Measurements from ENCODE around the gene NCAPG2. TPM values are rescaled to one million over a fixed set of nuclear protein-coding genes. Genes with fewer than 3 reads are reported as not detected.
A peak's percentile ranks its signal among the peaks of the same experiment; 100 is the strongest.

The NCAPG2 gene
- total and polyA plus RNA-seq, 2 of the 13 experiments (the other 11 are each of a cell fraction or from before 2014, with no cell fraction given) = 15.1 to 30.7 TPM

DNA sequence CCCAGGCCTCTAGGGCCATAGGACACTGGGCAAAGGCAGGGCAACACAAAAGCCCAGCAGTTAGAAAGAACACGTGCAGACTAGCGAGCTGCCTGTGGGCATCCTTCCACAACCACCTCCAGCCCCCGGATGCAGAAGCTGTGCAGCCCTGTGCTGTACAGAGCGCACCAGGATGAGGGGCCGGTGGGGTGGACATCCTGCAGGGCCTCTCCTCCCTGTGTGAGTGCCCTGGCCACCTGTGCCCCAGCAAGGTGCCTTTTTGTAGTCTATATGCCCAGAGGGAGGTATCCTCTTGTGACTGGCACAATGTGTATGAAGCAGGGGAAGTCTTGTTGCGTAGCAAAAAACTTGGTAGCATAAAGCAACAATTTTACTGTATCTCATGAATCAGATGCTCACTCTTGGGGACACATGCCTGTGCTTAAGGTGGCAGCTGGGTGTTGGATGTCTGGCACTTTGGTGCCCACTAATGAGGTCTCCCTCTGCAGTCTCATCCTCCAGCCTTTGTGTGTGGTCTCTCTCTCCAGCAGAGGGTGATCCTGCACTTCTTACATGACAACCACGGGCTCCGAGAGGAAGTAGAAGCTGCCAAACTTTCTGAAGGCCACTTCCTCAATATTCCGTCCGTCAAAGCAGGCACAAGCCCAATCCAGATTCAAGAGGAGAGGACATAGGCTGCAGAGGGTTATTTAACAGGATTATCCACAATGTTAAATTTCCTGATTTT lies 8.7 kb downstream of the NCAPG2 start:
- no peak overlapping the region for H3K4me2 ChIP-seq (ENCODE audit: low read depth, low read length)
- H4K20me1 ChIP-seq (ENCODE audit: insufficient read depth, low read length) = no peaks in the 10 kb centered on the region
- in situ Hi-C loops (cut with HindIII; ENCODE audit: extremely low pct_ligation_motif_present, low pct_unique_long_range_greater_than_20kb) = loop anchor here (5.0 kb wide), 1 partner anchor 281 kb away; no protein-coding TSS in a partner anchor
- no peak overlapping the region for H3K4me3 ChIP-seq (replicated peaks in 1 of 3; ENCODE audit: insufficient read depth in 1 of 3, low read depth in 2 of 3, low read length in 3 of 3)
- H2AFZ ChIP-seq (ENCODE audit: low read length) = no peak overlapping the region
- POLR2A ChIA-PET = interaction anchor here (1.7 kb wide), 1 partner anchor 12 kb away, joined by 5 read pairs; no protein-coding TSS in a partner anchor
- no peaks in the 10 kb centered on the region for H3K27me3 ChIP-seq (ENCODE audit: control insufficient read depth in 1 of 2, insufficient read depth in 2 of 2, low read length in 2 of 2)
- peaks cover 20% of the 10 kb centered on the region for H3K79me2 ChIP-seq (ENCODE audit: insufficient read depth, low read length)
- no peak overlapping the region for H3K27ac ChIP-seq (ENCODE audit: extremely low read length, insufficient read depth, low read length)
- H3K9me3 ChIP-seq (ENCODE audit: low read length) = no peaks in the 10 kb centered on the region
- H3K36me3 ChIP-seq (replicated peaks in 1 of 2; ENCODE audit: control insufficient read depth in 1 of 2, insufficient read depth in 2 of 2, low read length in 2 of 2) = peaks cover 12 to 49% of the 10 kb centered on the region in 2 experiments
- ATAC-seq = peak; percentile 78
- no peak overlapping the region for H3K9ac ChIP-seq (ENCODE audit: insufficient read depth, low read depth, low read length)
- CTCF ChIA-PET (ENCODE audit: low intra/inter-chr PET ratio, low total read pairs) = interaction anchor here (1.2 kb wide), 1 partner anchor 281 kb away, joined by 10 read pairs; no protein-coding TSS in a partner anchor
- peaks cover 2% of the 10 kb centered on the region; the same call in 1 of the 2 replicates for H3K4me1 ChIP-seq (ENCODE audit: insufficient read depth, low read length)
- FAIRE-seq = no peak
- peak; percentile 35 for DNase-seq (ENCODE audit: low spot score)
- intact Hi-C loops (cut with micrococcal nuclease; ENCODE audit: unreplicated experiment) = loop anchor here (1.0 kb wide), 1 partner anchor 281 kb away; no protein-coding TSS in a partner anchor
- WGBS (ENCODE audit: low lambda C conversion rate) = 83% methylated on average over 10 of the region's 10 CpGs
- BruUV-seq (replicated peaks) = no TSS peak
- no peak for TF ChIP-seq BRCA1 (CRISPR knock-in tag; IDR thresholded peaks at IDR 0.05)
- TF ChIP-seq ZNF605 (CRISPR knock-in tag; IDR thresholded peaks at IDR 0.05) = no peak
- 0 out of 2 replicates have a peak, but pooled peaks have one; percentile 19 for TF ChIP-seq ELF3 (CRISPR knock-in tag; IDR thresholded peaks at IDR 0.05)
- TF ChIP-seq MLXIP (CRISPR knock-in tag; IDR thresholded peaks at IDR 0.05; ENCODE audit: borderline replicate concordance) = no peak
- TF ChIP-seq HES4 (CRISPR knock-in tag; IDR thresholded peaks at IDR 0.05; ENCODE audit: borderline replicate concordance) = no peak
- no peak for TF ChIP-seq EED (CRISPR knock-in tag; IDR thresholded peaks at IDR 0.05)
- TF ChIP-seq CENPBD1 (CRISPR knock-in tag; IDR thresholded peaks at IDR 0.05; ENCODE audit: borderline replicate concordance, low read depth) = no peak
- TF ChIP-seq ZNF704 (CRISPR knock-in tag; IDR thresholded peaks at IDR 0.05; ENCODE audit: borderline replicate concordance) = no peak
- TF ChIP-seq SUZ12 (IDR thresholded peaks at IDR 0.05; ENCODE audit: low read depth, low read length) = no peak
- no peak for TF ChIP-seq ZNF562 (CRISPR knock-in tag; IDR thresholded peaks at IDR 0.05; ENCODE audit: borderline replicate concordance)
- TF ChIP-seq ZNF614 (CRISPR knock-in tag; IDR thresholded peaks at IDR 0.05; ENCODE audit: borderline replicate concordance) = no peak
- TF ChIP-seq STAG1 (CRISPR knock-in tag; IDR thresholded peaks at IDR 0.05) = peak; percentile 75
- TF ChIP-seq ZUFSP (CRISPR knock-in tag; IDR thresholded peaks at IDR 0.05; ENCODE audit: borderline replicate concordance) = no peak
- TF ChIP-seq CTCF (CRISPR knock-in tag; IDR thresholded peaks at IDR 0.05) = peak; percentile 60
- TF ChIP-seq MAFG (CRISPR knock-in tag; IDR thresholded peaks at IDR 0.05) = no peak

Data from HepG2 (cell line).